NT2/D1 (cell line): ENCODE results near the gene PTPRT.

Experiments
- DNase-seq: peaks from one replicate; pipeline ENCODE4 v3.0.0-alpha.2; 2011; ENCODE audit warnings: low read depth, low spot score
- H3K27me3 ChIP-seq: 2 replicates; pipeline ENCODE4 v1.6.0; 2011; ENCODE audit warnings: mild to moderate bottlenecking; ENCODE audit not compliant: insufficient read length, insufficient read depth
- H3K36me3 ChIP-seq: 2 replicates; pipeline ENCODE4 v1.6.1; 2011; ENCODE audit warnings: mild to moderate bottlenecking, low read length, mixed read lengths; ENCODE audit not compliant: insufficient read depth, insufficient read length
- H3K4me1 ChIP-seq: 2 replicates; pipeline ENCODE4 v1.5.1; 2011; ENCODE audit not compliant: insufficient read depth, insufficient read length
- H3K4me3 ChIP-seq: 2 replicates; pipeline ENCODE4 v1.5.1; 2011; ENCODE audit warnings: low read depth; ENCODE audit not compliant: insufficient read length
- H3K9ac ChIP-seq: 2 replicates; pipeline ENCODE4 v1.6.0; 2011; ENCODE audit warnings: low read depth; ENCODE audit not compliant: insufficient read length
- H3K9me3 ChIP-seq: 2 replicates; pipeline ENCODE4 v1.5.1; 2011; ENCODE audit warnings: mild to moderate bottlenecking, low read length; ENCODE audit not compliant: insufficient read depth
- SUZ12 ChIP-seq: IDR thresholded peaks from 2 replicates; pipeline ENCODE4 v1.6.1; 2011; ENCODE audit not compliant: insufficient read length, insufficient read depth; ENCODE audit errors: extremely low read depth
- YY1 ChIP-seq: IDR thresholded peaks from 2 replicates; pipeline ENCODE4 v1.6.1; 2011; ENCODE audit not compliant: insufficient read length, insufficient read depth
- ZNF274 ChIP-seq: IDR thresholded peaks from 2 replicates; pipeline ENCODE4 v1.6.1; 2011; ENCODE audit warnings: mild to moderate bottlenecking, low read depth, low read length

The PTPRT gene

GRCh38 chr20:42138729-42139128 is 1051.0 kb downstream of the PTPRT start:
- DNase-seq, result no peak
- no peak overlapping the region for H3K9ac ChIP-seq
- H3K9me3 ChIP-seq, result no peaks in the 10 kb centered on the region
- H3K27me3 ChIP-seq, result no peaks in the 10 kb centered on the region
- H3K4me1 ChIP-seq, result no peaks in the 10 kb centered on the region
- H3K36me3 ChIP-seq, result no peaks in the 10 kb centered on the region
- no peak overlapping the region for H3K4me3 ChIP-seq
- TF ChIP-seq ZNF274, result no peak
- TF ChIP-seq SUZ12, result no peak
- TF ChIP-seq YY1, result no peak

DNA sequence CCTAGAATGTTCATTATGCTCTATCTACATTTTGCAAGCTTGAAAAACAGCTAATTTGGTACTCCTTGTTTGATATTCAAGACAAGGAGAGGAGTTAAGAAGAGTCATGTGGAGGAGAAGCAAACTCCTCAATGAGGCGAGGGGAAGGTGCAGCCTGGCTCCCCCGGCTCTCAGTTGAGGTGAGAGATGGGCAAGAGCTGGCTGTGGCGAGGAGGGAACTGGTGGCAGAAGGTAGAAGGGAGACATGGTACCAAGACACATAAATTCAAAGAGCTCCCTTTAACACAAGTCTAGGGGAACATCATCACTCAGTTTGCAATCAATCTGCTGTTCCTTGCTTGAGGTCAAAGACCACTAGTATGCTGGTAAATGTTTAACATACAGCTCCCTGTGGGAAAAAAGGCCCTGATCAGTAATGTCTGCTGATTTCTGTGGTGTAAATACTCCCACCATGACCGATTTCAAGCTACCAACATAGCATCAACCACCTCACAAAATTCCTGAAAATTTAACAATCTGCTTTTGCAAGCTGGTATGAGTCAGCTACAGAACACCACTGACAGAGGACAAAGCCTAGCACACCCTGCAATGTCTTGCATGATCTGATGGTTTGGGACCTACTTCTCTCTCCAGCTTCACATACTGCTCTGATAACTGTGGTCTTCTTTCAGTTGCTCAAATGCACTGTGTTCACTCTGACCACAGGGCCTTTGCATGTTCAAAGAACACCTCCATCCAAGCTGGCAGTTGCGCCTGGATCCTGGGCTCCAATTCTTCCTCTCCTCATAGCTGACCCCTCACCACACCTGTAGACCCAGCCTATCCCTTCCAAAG is 1055.2 kb downstream of the PTPRT start:
- no peak for DNase-seq
- Histone ChIP-seq H3K4me1 (no peaks in the 10 kb centered on the region), H3K36me3 (no peaks in the 10 kb centered on the region), H3K9me3 (no peaks in the 10 kb centered on the region), H3K9ac (no peak overlapping the region), H3K27me3 (no peaks in the 10 kb centered on the region), H3K4me3 (no peak overlapping the region)
- no peak for TF ChIP-seq YY1
- TF ChIP-seq SUZ12, result no peak
- no peak for TF ChIP-seq ZNF274

DNA sequence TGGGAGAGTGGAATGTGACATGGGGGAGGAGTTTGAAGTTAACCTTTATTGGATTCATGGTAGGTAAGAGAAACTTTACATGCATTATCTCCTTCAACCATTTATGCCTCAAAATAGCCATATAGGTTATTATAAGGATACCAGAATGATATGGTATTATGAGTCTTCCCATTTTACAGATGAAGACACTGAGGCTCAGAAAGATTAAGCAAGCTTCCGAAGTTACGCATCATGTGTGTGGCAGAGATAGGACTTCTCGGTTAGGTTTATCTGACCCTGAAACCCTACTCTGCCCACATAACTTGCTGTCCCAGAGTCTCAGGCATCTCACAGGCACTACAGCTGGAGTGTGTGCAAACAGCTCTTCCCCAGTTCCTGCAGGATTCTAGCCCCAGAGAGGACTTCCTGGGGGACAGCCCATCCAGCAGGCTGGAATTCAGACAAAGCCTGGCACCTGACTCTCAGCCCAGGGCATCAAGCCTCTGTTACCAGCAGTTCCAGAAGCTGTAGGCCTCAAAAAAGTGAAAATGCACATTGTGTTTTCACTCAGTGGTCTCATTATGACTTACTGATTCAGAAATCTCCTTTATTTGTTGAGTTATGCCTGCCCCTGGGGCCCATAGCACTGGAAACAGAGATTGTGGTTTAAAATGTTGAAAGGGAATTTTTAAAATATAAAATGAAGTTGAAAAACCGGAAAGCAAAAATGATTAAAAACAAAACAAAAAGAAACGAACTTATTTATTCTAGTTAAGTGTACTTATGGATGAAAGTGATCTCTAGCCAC is 1058.7 kb downstream of the PTPRT start:
- no peak for DNase-seq
- Histone ChIP-seq H3K4me1 (no peaks in the 10 kb centered on the region), H3K4me3 (no peak overlapping the region), H3K27me3 (no peaks in the 10 kb centered on the region), H3K9ac (no peak overlapping the region), H3K9me3 (no peaks in the 10 kb centered on the region), H3K36me3 (no peaks in the 10 kb centered on the region)
- no peak for TF ChIP-seq SUZ12
- TF ChIP-seq YY1, result no peak
- no peak for TF ChIP-seq ZNF274

DNA sequence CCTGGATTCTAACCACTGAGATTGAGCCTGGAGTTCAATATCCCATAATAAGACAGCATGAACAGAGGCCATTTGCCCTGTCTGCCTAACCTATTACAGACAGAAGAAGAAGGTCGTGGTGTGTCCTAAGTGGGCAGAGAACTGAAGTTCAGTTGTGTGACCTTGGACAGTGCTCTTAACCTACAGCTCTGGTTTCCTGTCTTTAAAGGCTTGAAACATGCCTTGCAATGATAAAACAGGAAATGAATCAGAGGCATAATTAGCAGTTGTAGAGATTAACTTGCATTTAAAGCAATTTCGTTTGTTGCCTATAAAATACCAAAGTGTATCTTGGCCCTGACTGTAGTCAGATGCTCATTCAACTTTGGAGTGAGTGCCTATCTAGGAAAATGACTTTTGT is 1064.3 kb downstream of the PTPRT start:
- H3K36me3 ChIP-seq, result no peaks in the 10 kb centered on the region
- no peak for DNase-seq
- H3K9me3 ChIP-seq, result no peaks in the 10 kb centered on the region
- no peaks in the 10 kb centered on the region for H3K4me1 ChIP-seq
- TF ChIP-seq YY1, result no peak
- no peak for TF ChIP-seq SUZ12
- no peak overlapping the region for H3K9ac ChIP-seq
- no peaks in the 10 kb centered on the region for H3K27me3 ChIP-seq
- H3K4me3 ChIP-seq, result no peak overlapping the region

DNA sequence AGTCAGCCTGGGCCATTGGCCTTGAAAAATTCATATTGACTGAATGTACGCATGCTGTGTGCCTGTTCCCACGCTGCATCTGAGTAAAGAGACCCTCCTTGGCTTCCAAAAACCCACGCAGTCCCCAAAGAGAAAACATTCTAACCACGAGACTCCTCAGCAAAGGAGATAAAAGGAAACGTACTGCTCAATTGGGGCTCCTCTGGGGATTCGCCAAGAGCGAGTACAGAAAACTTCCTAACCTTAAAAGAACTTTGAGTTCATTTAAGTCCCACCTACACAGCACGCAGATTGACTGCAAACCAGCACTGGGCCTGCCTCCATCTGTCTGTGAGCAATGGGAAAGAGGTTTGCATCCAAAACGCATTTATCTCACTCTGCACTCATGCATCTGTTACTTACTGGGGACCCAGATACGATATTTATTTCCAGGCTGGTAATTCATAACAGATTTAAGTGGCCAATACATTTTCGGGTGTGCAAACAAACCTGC is 1065.7 kb downstream of the PTPRT start:
- Histone ChIP-seq H3K4me1 (no peaks in the 10 kb centered on the region), H3K4me3 (no peak overlapping the region), H3K9ac (no peak overlapping the region), H3K27me3 (no peaks in the 10 kb centered on the region), H3K36me3 (no peaks in the 10 kb centered on the region), H3K9me3 (no peaks in the 10 kb centered on the region)
- DNase-seq, result no peak
- TF ChIP-seq SUZ12 (no peak), ZNF274 (no peak), YY1 (no peak)

DNA sequence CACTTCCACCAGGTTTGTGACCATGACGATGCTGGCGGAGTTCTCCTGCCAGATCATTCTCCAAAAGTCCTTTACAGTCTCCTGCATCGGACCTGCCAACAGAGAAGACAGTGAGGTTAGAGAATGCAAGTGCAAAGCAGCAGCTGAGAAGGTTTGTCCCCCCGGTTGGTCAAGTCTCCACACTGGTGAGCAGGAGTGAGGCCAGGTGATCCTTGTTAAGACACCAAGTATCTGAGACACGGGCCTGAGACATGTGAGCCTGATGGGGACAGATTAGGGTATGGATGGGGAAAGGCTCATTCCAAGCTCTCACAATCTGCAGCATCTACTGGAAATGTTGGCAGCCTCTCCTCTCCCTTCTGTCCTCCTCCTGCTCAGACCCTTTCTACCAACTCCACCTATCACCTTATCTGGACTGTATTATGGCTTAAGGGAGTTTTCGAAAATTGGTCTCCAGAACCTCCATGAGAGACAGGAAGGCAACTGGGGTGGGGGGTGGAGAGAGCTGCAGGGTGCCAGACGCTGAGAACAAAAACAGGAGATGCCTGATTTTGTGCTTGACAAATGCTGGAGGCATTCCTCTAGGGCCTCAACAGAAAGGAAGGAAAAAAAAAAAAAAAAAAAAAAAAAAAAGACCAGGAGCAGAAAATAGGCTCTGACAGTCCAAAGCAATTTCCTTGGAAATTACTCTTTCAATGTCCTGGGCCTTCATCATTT is 1071.1 kb downstream of the PTPRT start:
- peak; percentile 71 for DNase-seq
- Histone ChIP-seq H3K9ac (no peak overlapping the region), H3K9me3 (no peaks in the 10 kb centered on the region), H3K4me1 (peaks cover 6% of the 10 kb centered on the region), H3K27me3 (no peaks in the 10 kb centered on the region), H3K36me3 (no peaks in the 10 kb centered on the region), H3K4me3 (no peak overlapping the region)
- TF ChIP-seq SUZ12 (no peak), ZNF274 (no peak), YY1 (no peak)

DNA sequence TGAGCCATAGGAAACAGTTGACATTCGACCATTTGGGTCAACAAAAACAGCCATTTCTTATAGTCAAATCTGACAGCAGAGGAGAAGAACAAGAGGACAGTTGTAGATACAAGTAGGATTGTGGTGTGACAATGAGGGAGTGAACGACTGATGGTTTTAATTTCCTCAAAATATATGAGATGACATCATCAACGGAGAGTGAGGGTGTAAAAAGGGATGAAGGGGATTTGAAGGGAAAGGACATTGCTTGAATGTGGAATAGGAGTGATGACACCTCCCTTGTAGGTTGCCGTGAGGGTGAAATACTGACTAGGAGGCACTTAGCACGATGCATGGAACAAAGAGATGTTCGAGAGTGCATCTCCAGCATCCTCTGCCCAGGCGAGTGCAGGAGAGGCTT is 1071.7 kb downstream of the PTPRT start:
- H3K9ac ChIP-seq, result no peak overlapping the region
- no peaks in the 10 kb centered on the region for H3K27me3 ChIP-seq
- no peaks in the 10 kb centered on the region for H3K36me3 ChIP-seq
- DNase-seq, result no peak
- H3K9me3 ChIP-seq, result no peaks in the 10 kb centered on the region
- H3K4me1 ChIP-seq, result peaks cover 9% of the 10 kb centered on the region
- H3K4me3 ChIP-seq, result no peak overlapping the region
- TF ChIP-seq SUZ12 (no peak), YY1 (no peak), ZNF274 (no peak)
